ENCODE results near the gene RPS10. TPM values are rescaled to one million over a fixed set of nuclear protein-coding genes. Genes with fewer than 3 reads are reported as not detected.
A peak's percentile ranks its signal among the peaks of the same experiment; 100 is the strongest.

Gene RPS10
- total RNA-seq, 5 donors from 2014 or later (not counting 1 experiment from before 2014, with no cell fraction given): 2,352 to 2,733 (median 2,512) TPM

- peaks cover 22 to 32% of the 10 kb centered on the region in 2 donors for H3K27me3 Mint-ChIP-seq
- H3K9me3 ChIP-seq: no peaks in the 10 kb centered on the region
- 83% methylated on average over 2 of the region's 4 CpGs for WGBS (ENCODE audit: insufficient coverage)
- peaks cover 4 to 41% of the 10 kb centered on the region in 2 experiments for H3K27me3 ChIP-seq (replicated peaks in 1 of 2; ENCODE audit: control insufficient read depth in 2 of 2, extremely low read depth in 1 of 2, insufficient read depth in 2 of 2, low read length in 1 of 2)
- no peak overlapping the region for H3K4me3 ChIP-seq (ENCODE audit: control insufficient read depth in 1 of 2, extremely low read depth in 1 of 2, low read length in 1 of 2)
- no peak overlapping the region for H3K27ac Mint-ChIP-seq
- ChIA-PET POLR2A (no interaction called here), CTCF (interaction anchor here in 1 of 2 donors (0.6 kb wide), 1 partner anchor 1286 kb away, joined by 3 read pairs; no protein-coding TSS in a partner anchor)
- H3K4me3 Mint-ChIP-seq: no peak overlapping the region
- no peak overlapping the region for H3K27ac ChIP-seq (ENCODE audit: low read length)
- H3K9me3 Mint-ChIP-seq: no peaks in the 10 kb centered on the region
- no peaks in the 10 kb centered on the region for H3K36me3 ChIP-seq (ENCODE audit: control insufficient read depth in 2 of 2, extremely low read depth in 1 of 2, insufficient read depth in 1 of 2, low read length in 1 of 2)
- ATAC-seq (replicated peaks in 1 of 4): no peak
- no peak for DNase-seq
- peaks cover 3 to 14% of the 10 kb centered on the region in 2 experiments for H3K4me1 ChIP-seq (ENCODE audit: control insufficient read depth in 1 of 2, extremely low read depth in 1 of 2, insufficient read depth in 2 of 2, low read length in 2 of 2)
- H3K4me1 Mint-ChIP-seq: peaks cover 7 to 9% (median 8%) of the 10 kb centered on the region in 3 donors
- no peaks in the 10 kb centered on the region for H3K36me3 Mint-ChIP-seq
Observed at GRCh38 chr6:34468378-34468892, 42.6 kb upstream of the RPS10 start.

DNA sequence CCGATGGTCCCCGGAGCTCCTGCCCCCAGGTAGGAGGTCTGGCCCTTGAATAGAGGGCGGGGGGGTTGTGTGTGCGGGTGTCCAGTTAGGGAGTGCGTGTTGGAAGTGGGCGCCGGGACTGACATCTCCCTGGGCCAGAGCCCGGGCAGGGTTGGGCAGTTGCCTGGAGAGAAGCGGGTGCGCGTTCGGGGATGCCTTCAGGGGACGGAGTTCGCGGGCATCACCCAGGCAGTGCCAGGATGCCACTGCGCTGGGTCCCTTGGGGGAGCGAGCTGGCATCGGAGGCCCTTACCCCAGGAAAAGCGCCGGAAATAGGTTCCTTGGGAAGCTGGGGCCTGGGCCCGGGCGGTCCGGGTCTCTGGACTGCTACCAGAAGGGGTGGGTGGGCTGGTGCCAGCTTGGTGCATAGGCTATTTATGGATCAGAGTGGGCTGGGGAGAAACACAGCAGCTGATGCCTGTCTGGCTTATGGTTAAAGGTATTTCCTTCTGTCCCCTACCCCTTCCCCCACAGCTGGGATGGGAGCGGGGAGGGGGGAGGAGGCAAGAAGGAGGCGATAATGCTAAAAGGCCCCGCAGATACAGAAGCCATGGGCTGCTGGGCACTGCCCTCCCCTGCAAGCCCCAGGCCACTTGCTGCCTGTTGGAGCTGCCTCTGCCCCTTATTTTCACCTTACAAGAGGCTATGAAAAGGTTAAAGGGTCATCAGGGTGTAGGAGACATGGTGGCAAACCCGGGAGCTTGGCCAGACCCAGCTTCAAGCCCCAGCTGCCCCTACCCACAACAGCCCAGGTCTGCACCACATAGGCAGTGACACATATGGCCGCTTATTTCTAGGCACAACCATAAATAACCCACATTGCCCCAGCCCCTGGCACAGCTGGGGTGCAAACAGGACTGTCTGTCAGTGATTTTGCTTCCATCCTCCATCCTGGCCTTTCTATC lies 40.6 kb upstream of the RPS10 start:
- Mint-ChIP-seq H3K27ac (no peak overlapping the region), H3K4me3 (peak overlapping the region; percentile 13 to 55 (median 28)), H3K4me1 (peaks cover 7 to 9% (median 8%) of the 10 kb centered on the region in 3 donors), H3K27me3 (peaks cover 22 to 32% of the 10 kb centered on the region in 2 donors), H3K9me3 (no peaks in the 10 kb centered on the region), H3K36me3 (no peaks in the 10 kb centered on the region)
- WGBS (ENCODE audit: insufficient coverage): 71% methylated on average over 25 of the region's 28 CpGs
- Histone ChIP-seq H3K27me3 (replicated peaks in 1 of 2; ENCODE audit: control insufficient read depth in 2 of 2, extremely low read depth in 1 of 2, insufficient read depth in 2 of 2, low read length in 1 of 2) (peaks cover 4 to 45% of the 10 kb centered on the region in 2 experiments), H3K27ac (ENCODE audit: low read length) (no peak overlapping the region), H3K4me1 (ENCODE audit: control insufficient read depth in 1 of 2, extremely low read depth in 1 of 2, insufficient read depth in 2 of 2, low read length in 2 of 2) (peaks cover 3 to 14% of the 10 kb centered on the region in 2 experiments), H3K9me3 (no peaks in the 10 kb centered on the region), H3K4me3 (ENCODE audit: control insufficient read depth in 1 of 2, extremely low read depth in 1 of 2, low read length in 1 of 2) (peak overlapping the region; percentile 17 to 25), H3K36me3 (ENCODE audit: control insufficient read depth in 2 of 2, extremely low read depth in 1 of 2, insufficient read depth in 1 of 2, low read length in 1 of 2) (no peaks in the 10 kb centered on the region)
- ChIA-PET POLR2A (interaction anchor here in 1 of 2 donors (0.5 kb wide), 1 partner anchor 104 kb away, joined by 3 read pairs; no protein-coding TSS in a partner anchor), CTCF (interaction anchor here in 1 of 2 donors (0.6 to 0.8 kb wide), 2 partner anchors 143 to 243 kb away, joined by 3 read pairs; no protein-coding TSS in a partner anchor)
- no peak for DNase-seq
- ATAC-seq (replicated peaks in 1 of 4): no peak

DNA sequence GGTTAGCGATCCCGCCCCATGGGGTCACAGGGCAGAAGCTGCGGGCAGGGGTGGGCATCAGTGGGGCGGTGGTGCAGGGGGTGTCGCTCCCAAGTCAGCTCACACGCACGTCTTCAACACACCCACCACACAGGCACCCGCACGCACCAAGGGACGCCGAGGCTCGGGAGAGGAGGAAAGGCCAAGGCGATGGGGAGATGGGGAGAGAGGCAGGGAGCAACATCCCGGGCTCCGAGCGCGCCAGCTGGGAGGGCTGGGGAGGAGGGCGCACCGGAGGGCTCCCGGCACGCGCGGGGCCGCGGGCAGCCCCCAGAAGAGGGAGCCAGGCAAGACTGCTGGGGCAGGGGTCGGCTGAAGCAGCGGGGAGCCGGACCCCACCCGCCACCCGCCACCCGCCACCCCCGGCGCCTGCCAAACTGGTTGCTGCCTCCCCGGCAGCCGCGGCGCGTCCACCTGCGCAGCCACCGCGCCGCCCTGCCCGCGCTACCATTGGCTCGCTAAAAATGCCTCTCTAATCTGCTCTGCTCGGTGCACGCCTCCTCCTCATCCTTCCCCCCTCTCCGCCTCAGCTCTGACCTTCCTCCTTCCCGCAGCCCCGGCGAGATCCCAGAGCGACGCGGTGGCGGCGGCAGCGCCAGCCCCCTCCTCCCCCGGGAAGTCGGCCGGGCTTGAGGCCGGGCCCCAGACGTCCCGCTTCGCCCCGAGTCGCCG lies 39.8 kb upstream of the RPS10 start, which contains the start of gene PACSIN1:
PACSIN1 (plus strand) TSS at position 546 of the 711 bp plus-strand sequence. CDS start 60,230 bp downstream, outside the sequence.
- peak; percentile 61 to 74 (median 68) for ATAC-seq (replicated peaks in 1 of 4)
- Histone ChIP-seq H3K9me3 (no peaks in the 10 kb centered on the region), H3K27me3 (replicated peaks in 1 of 2; ENCODE audit: control insufficient read depth in 2 of 2, extremely low read depth in 1 of 2, insufficient read depth in 2 of 2, low read length in 1 of 2) (peaks cover 4 to 45% of the 10 kb centered on the region in 2 experiments), H3K4me3 (ENCODE audit: control insufficient read depth in 1 of 2, extremely low read depth in 1 of 2, low read length in 1 of 2) (peak within 1 kb of the TSS; percentile 25 to 26), H3K4me1 (ENCODE audit: control insufficient read depth in 1 of 2, extremely low read depth in 1 of 2, insufficient read depth in 2 of 2, low read length in 2 of 2) (peaks cover 3 to 14% of the 10 kb centered on the region in 2 experiments), H3K36me3 (ENCODE audit: control insufficient read depth in 2 of 2, extremely low read depth in 1 of 2, insufficient read depth in 1 of 2, low read length in 1 of 2) (no peaks in the 10 kb centered on the region), H3K27ac (ENCODE audit: low read length) (no peak within 1 kb of the TSS)
- POLR2A ChIA-PET: no interaction called here
- H3K9me3 Mint-ChIP-seq: no peaks in the 10 kb centered on the region
- no peaks in the 10 kb centered on the region for H3K36me3 Mint-ChIP-seq
- peak in 5 of 35 experiments; percentile 9 to 28 (median 13) for DNase-seq
- peak within 1 kb of the TSS; percentile 43 to 57 (median 55) for H3K4me3 Mint-ChIP-seq
- CTCF ChIA-PET: interaction anchor here in 1 of 2 donors (0.6 to 1.0 kb wide), 3 partner anchors 144 to 675 kb away, joined by 3 to 4 read pairs (median 3); no protein-coding TSS in a partner anchor
- 2% methylated on average over 39 of the region's 67 CpGs for WGBS (ENCODE audit: insufficient coverage)
- peaks cover 22 to 32% of the 10 kb centered on the region in 2 donors for H3K27me3 Mint-ChIP-seq
- H3K4me1 Mint-ChIP-seq: peaks cover 7 to 9% (median 8%) of the 10 kb centered on the region in 3 donors
- no peak within 1 kb of the TSS for H3K27ac Mint-ChIP-seq

- ChIA-PET POLR2A (no interaction called here), CTCF (interaction anchor here in 1 of 2 donors (0.6 to 0.7 kb wide), 2 partner anchors 146 to 521 kb away, joined by 3 to 5 read pairs; no protein-coding TSS in a partner anchor)
- H3K4me1 ChIP-seq (ENCODE audit: control insufficient read depth in 1 of 2, extremely low read depth in 1 of 2, insufficient read depth in 2 of 2, low read length in 2 of 2): peaks cover 3 to 14% of the 10 kb centered on the region in 2 experiments
- no peak overlapping the region for H3K27ac Mint-ChIP-seq
- no peak overlapping the region for H3K27ac ChIP-seq (ENCODE audit: low read length)
- peaks cover 22 to 31% of the 10 kb centered on the region in 2 donors for H3K27me3 Mint-ChIP-seq
- ATAC-seq (replicated peaks in 1 of 4) (no peak), DNase-seq (no peak)
- H3K4me1 Mint-ChIP-seq: peaks cover 3 to 9% (median 8%) of the 10 kb centered on the region in 3 donors
- H3K9me3 ChIP-seq: no peaks in the 10 kb centered on the region
- peaks cover 4 to 45% of the 10 kb centered on the region in 2 experiments for H3K27me3 ChIP-seq (replicated peaks in 1 of 2; ENCODE audit: control insufficient read depth in 2 of 2, extremely low read depth in 1 of 2, insufficient read depth in 2 of 2, low read length in 1 of 2)
- no peaks in the 10 kb centered on the region for H3K36me3 Mint-ChIP-seq
- WGBS (ENCODE audit: insufficient coverage): 91% methylated on average over 3 of the region's 4 CpGs
- no peaks in the 10 kb centered on the region for H3K36me3 ChIP-seq (ENCODE audit: control insufficient read depth in 2 of 2, extremely low read depth in 1 of 2, insufficient read depth in 1 of 2, low read length in 1 of 2)
- H3K9me3 Mint-ChIP-seq: no peaks in the 10 kb centered on the region
- H3K4me3 ChIP-seq (ENCODE audit: control insufficient read depth in 1 of 2, extremely low read depth in 1 of 2, low read length in 1 of 2): no peak overlapping the region
- H3K4me3 Mint-ChIP-seq: no peak overlapping the region
Observed at GRCh38 chr6:34463849-34464248, 38.0 kb upstream of the RPS10 start.

- Histone ChIP-seq H3K27me3 (replicated peaks in 1 of 2; ENCODE audit: control insufficient read depth in 2 of 2, extremely low read depth in 1 of 2, insufficient read depth in 2 of 2, low read length in 1 of 2) (peaks cover 4 to 45% of the 10 kb centered on the region in 2 experiments), H3K4me1 (ENCODE audit: control insufficient read depth in 1 of 2, extremely low read depth in 1 of 2, insufficient read depth in 2 of 2, low read length in 2 of 2) (peaks cover 3 to 14% of the 10 kb centered on the region in 2 experiments), H3K4me3 (ENCODE audit: control insufficient read depth in 1 of 2, extremely low read depth in 1 of 2, low read length in 1 of 2) (no peak overlapping the region), H3K9me3 (no peaks in the 10 kb centered on the region), H3K27ac (ENCODE audit: low read length) (no peak overlapping the region), H3K36me3 (ENCODE audit: control insufficient read depth in 2 of 2, extremely low read depth in 1 of 2, insufficient read depth in 1 of 2, low read length in 1 of 2) (no peaks in the 10 kb centered on the region)
- Mint-ChIP-seq H3K27ac (no peak overlapping the region), H3K4me3 (no peak overlapping the region), H3K4me1 (peaks cover 0 to 9% (median 8%) of the 10 kb centered on the region in 3 donors), H3K36me3 (no peaks in the 10 kb centered on the region), H3K9me3 (no peaks in the 10 kb centered on the region), H3K27me3 (peaks cover 16 to 31% of the 10 kb centered on the region in 2 donors)
- ChIA-PET POLR2A (no interaction called here), CTCF (interaction anchor here in 1 of 2 donors (0.6 to 1.4 kb wide), 5 partner anchors 138 to 676 kb away, joined by 3 to 5 read pairs (median 4); no protein-coding TSS in a partner anchor)
- ATAC-seq (replicated peaks in 1 of 4) (no peak), DNase-seq (no peak)
- 67% methylated on average over 1 of the region's 2 CpGs for WGBS (ENCODE audit: insufficient coverage)
Observed at GRCh38 chr6:34463299-34463698, 37.4 kb upstream of the RPS10 start.

Measured in T-cell (primary cell).